GM23248 (cell line): ENCODE measurements around the gene POU2AF1.

Source experiments
- EZH2 ChIP-seq: fragments of 200-600 bp; sonication (generic); IDR thresholded peaks from 2 replicates; pipeline ENCODE4 v1.6.1; 2018; ENCODE audit warnings: antibody characterized with exemption, mild to moderate bottlenecking; ENCODE audit not compliant: insufficient read depth, poor library complexity, severe bottlenecking
- EZH2phosphoT487 ChIP-seq: fragments of 200-600 bp; sonication (generic); IDR thresholded peaks from 2 replicates; pipeline ENCODE4 v1.6.1; 2018; ENCODE audit warnings: antibody characterized with exemption, moderate library complexity, mild to moderate bottlenecking, low read depth; ENCODE audit not compliant: insufficient read depth

- no peak for TF ChIP-seq EZH2
- no peak for TF ChIP-seq EZH2phosphoT487
Observed at GRCh38 chr11:111303461-111303860, 75.6 kb downstream of the POU2AF1 start.
